K562 (cell line): ENCODE results near the gene BSPRY.

Experiments
- CBFB ChIP-seq: sonication (generic); formaldehyde crosslinking; IDR thresholded peaks from 2 replicates; pipeline ENCODE4 v1.4.0; 2020; ENCODE audit warnings: mild to moderate bottlenecking, missing genetic modification reagents
- EZH2 ChIP-seq: IDR thresholded peaks from 2 replicates; pipeline ENCODE4 v1.6.1; 2012; ENCODE audit warnings: low read depth, mild to moderate bottlenecking, inconsistent platforms, low read length, borderline replicate concordance
- HDAC1 ChIP-seq, 2 experiments: fragments of 450-650 bp; IDR thresholded peaks; 2 replicates each; pipeline ENCODE4 v1.6.1; 2016 to 2017; ENCODE audit warnings: inconsistent platforms in 1 of 2, mild to moderate bottlenecking in 1 of 2, moderate library complexity in 1 of 2
- ZNF778 ChIP-seq: fragments of 450-650 bp; formaldehyde crosslinking; IDR thresholded peaks from 2 replicates; pipeline ENCODE4 v1.4.0; 2020; ENCODE audit warnings: mild to moderate bottlenecking, moderate library complexity
- TF ChIP-seq, protein P1 (sequence below), 2 experiments: fragments of 450-650 bp in 1 of 2; sonication (generic) in 1 of 2; formaldehyde crosslinking in 1 of 2; IDR thresholded peaks in 1 of 2; conservative IDR thresholded peaks in 1 of 2; 2 replicates each; pipeline versions ENCODE4 v1.6.1 to v1.8.1; 2016 to 2023; ENCODE audit warnings: mild to moderate bottlenecking in 2 of 2, moderate library complexity in 2 of 2, inconsistent platforms in 1 of 2, missing genetic modification reagents in 1 of 2
- TF ChIP-seq, protein P2 (sequence below): fragments of 250-450 bp; sonication (Bioruptor Pico); IDR thresholded peaks from 2 replicates; pipeline ENCODE4 v1.5.0; 2021; ENCODE audit warnings: mild to moderate bottlenecking, borderline replicate concordance

DNA sequence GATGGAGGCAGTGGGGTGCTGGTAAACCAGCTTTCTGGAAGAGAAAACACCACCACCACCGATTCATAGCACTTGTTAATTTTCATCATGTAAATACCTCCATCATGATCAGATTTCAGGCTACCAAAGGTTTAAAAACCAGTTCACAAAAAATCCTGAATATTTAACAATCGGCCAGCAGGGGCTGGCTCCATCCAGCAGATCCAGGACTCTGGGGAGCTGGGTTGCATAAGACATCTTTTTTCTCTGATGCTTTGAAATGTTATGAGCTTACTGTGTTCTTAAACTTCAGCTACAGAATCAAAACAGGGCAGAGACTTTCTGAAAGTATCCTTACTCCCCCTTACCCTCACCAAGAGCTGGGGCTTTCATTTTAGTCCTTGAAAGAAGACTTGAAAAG, 31.6 kb upstream of the BSPRY start:
- TF ChIP-seq, protein P1, sequence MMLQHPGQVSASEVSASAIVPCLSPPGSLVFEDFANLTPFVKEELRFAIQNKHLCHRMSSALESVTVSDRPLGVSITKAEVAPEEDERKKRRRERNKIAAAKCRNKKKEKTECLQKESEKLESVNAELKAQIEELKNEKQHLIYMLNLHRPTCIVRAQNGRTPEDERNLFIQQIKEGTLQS (IDR thresholded peaks at IDR 0.05): no peak
- TF ChIP-seq, protein P1 (CRISPR knock-in tag; conservative IDR thresholded peaks at IDR 0.05): no peak
- TF ChIP-seq ZNF778 (CRISPR knock-in tag): no peak
- TF ChIP-seq CBFB (CRISPR knock-in tag): no peak
- TF ChIP-seq, protein P2, sequence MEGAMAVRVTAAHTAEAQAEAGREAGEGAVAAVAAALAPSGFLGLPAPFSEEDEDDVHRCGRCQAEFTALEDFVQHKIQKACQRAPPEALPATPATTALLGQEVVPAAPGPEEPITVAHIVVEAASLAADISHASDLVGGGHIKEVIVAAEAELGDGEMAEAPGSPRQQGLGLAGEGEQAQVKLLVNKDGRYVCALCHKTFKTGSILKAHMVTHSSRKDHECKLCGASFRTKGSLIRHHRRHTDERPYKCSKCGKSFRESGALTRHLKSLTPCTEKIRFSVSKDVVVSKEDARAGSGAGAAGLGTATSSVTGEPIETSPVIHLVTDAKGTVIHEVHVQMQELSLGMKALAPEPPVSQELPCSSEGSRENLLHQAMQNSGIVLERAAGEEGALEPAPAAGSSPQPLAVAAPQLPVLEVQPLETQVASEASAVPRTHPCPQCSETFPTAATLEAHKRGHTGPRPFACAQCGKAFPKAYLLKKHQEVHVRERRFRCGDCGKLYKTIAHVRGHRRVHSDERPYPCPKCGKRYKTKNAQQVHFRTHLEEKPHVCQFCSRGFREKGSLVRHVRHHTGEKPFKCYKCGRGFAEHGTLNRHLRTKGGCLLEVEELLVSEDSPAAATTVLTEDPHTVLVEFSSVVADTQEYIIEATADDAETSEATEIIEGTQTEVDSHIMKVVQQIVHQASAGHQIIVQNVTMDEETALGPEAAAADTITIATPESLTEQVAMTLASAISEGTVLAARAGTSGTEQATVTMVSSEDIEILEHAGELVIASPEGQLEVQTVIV (CRISPR knock-in tag): no peak
- TF ChIP-seq EZH2: no peak
- TF ChIP-seq HDAC1 (IDR thresholded peaks at IDR 0.05): no peak
